IPS-18a (cell line): ENCODE data around the gene AHCTF1.

Experiments used
- H3K27ac ChIP-seq: one replicate; pipeline ENCODE4 v1.5.1; 2013; ENCODE audit warnings: low read length
- H3K27me3 ChIP-seq: one replicate; pipeline ENCODE4 v1.6.1; 2013; ENCODE audit warnings: mild to moderate bottlenecking, low read length; ENCODE audit not compliant: control insufficient read depth, insufficient read depth
- H3K36me3 ChIP-seq: one replicate; pipeline ENCODE4 v1.6.1; 2013; ENCODE audit warnings: low read depth, low read length; ENCODE audit not compliant: control insufficient read depth
- H3K4me1 ChIP-seq: one replicate; pipeline ENCODE4 v1.6.1; 2013; ENCODE audit warnings: low read depth, low read length; ENCODE audit not compliant: control insufficient read depth
- H3K4me3 ChIP-seq: one replicate; pipeline ENCODE4 v1.5.1; 2013; ENCODE audit warnings: low read length
- H3K9ac ChIP-seq: one replicate; pipeline ENCODE4 v1.6.1; 2013; ENCODE audit warnings: mild to moderate bottlenecking, low read length, moderate library complexity
- H3K9me3 ChIP-seq: one replicate; pipeline ENCODE4 v1.6.1; 2013; ENCODE audit warnings: low read depth, low read length; ENCODE audit not compliant: control insufficient read depth

Gene AHCTF1

DNA sequence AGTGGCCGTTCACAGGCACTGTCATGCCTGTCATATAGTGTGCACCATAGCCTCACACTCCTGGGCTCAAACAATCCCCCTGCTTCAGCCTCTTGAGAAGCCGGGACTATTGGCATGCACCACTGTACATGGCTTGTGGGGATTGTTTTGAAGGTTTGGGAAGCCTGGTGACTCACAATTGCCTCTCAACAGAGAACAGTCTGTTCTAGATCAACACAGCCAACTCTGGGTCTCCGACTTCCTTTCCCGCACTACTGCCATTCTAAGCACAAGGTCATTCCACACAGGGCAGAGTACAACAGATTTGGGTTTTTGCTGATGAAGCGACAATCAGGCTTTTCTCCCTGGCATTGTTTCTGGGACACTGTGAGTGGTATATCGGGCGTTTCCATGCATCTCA, 15.5 kb upstream of the AHCTF1 start:
- no peaks in the 10 kb centered on the region for H3K9me3 ChIP-seq
- H3K9ac ChIP-seq = no peak overlapping the region
- no peaks in the 10 kb centered on the region for H3K4me1 ChIP-seq
- no peaks in the 10 kb centered on the region for H3K27me3 ChIP-seq
- H3K27ac ChIP-seq = no peak overlapping the region
- no peak overlapping the region for H3K4me3 ChIP-seq
- H3K36me3 ChIP-seq = no peaks in the 10 kb centered on the region

DNA sequence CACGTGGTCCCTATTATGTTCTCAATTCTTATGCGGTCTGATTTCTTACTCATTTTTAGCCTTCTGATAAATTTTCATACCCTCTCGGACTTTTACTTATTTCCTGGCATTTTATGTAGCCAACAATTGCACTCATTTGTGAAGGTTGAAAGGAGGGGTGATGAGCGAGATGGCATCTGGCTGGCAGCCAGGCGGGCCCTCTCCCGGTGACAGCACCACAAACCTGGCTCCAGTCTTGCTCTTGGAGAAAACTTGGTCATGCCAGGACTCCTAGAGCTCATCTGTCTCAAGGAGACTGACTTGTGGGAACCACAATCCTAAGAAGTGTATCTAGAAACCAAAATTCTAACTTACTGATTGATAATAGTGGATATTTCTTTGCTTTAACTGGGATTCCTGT, 14.6 kb upstream of the AHCTF1 start:
- no peaks in the 10 kb centered on the region for H3K27me3 ChIP-seq
- no peak overlapping the region for H3K27ac ChIP-seq
- H3K9ac ChIP-seq = no peak overlapping the region
- no peaks in the 10 kb centered on the region for H3K4me1 ChIP-seq
- no peak overlapping the region for H3K4me3 ChIP-seq
- H3K36me3 ChIP-seq = no peaks in the 10 kb centered on the region
- no peaks in the 10 kb centered on the region for H3K9me3 ChIP-seq

- no peaks in the 10 kb centered on the region for H3K36me3 ChIP-seq
- no peaks in the 10 kb centered on the region for H3K4me1 ChIP-seq
- no peak overlapping the region for H3K9ac ChIP-seq
- no peaks in the 10 kb centered on the region for H3K27me3 ChIP-seq
- no peaks in the 10 kb centered on the region for H3K9me3 ChIP-seq
- no peak overlapping the region for H3K4me3 ChIP-seq
- H3K27ac ChIP-seq = no peak overlapping the region
Measured at GRCh38 chr1:246934765-246935164, 3.0 kb upstream of the AHCTF1 start.

- H3K36me3 ChIP-seq = no peaks in the 10 kb centered on the region
- no peak overlapping the region for H3K4me3 ChIP-seq
- no peaks in the 10 kb centered on the region for H3K9me3 ChIP-seq
- no peak overlapping the region for H3K27ac ChIP-seq
- no peak overlapping the region for H3K9ac ChIP-seq
- H3K27me3 ChIP-seq = no peaks in the 10 kb centered on the region
- H3K4me1 ChIP-seq = no peaks in the 10 kb centered on the region
Measured at GRCh38 chr1:246933893-246934292, 2.1 kb upstream of the AHCTF1 start.

DNA sequence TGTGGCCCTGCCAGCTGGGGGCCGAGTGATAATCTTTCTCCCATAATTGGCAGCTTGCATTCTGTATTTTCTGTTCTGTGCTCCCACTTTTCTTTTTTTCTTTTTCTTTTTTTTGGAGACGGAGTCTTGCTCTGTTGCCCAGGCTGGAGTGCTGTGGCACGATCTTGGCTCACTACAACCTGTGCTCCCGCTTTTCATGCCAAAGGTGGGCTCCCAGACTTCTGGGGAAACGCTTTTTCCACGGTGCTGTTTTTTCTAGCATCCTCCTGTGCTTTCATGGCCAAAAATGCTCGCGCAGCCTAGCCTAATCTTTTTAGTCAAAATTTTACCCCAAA, 585 bp upstream of the AHCTF1 start:
- Histone ChIP-seq H3K4me1 (no peaks in the 10 kb centered on the region), H3K9me3 (no peaks in the 10 kb centered on the region), H3K4me3 (peak overlapping the region; percentile 84), H3K36me3 (peaks cover 2% of the 10 kb centered on the region), H3K9ac (peak overlapping the region; percentile 88), H3K27ac (no peak overlapping the region), H3K27me3 (no peaks in the 10 kb centered on the region)

DNA sequence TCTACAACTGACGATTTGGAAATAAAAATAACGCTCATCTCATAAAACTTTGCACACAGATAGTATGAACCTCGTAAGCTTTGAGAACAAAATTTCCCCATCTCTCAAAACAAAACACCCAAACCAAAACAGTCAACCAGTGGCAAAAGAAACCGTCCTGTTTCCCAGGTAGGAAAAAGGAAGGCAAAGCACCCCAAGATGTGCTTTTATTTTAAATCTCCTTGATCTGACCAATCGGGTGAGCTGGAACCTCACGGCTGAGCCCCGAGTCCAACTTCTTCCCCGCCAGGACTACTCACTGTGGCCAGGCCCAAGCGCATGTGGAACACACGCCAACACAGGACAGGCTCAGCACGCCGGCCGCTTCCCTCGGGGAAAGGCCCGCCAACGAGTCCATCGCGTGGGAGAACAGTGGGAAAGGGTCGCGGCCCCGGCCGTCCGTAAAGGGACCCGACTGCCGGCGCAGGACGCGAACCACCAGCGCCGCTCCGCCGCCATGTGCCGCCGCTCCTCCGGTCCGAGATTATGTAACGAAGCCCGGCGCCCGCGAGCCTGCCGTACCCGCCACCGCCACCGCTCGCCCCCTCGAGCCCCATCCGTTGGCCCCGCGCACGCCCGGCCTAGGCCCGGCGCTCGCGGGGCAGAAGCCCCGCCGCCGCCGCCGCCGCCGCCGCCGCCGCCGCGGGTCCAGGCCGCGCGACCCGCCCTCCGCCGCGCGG, 759 bp downstream of the AHCTF1 start:
- Histone ChIP-seq H3K36me3 (peaks cover 2% of the 10 kb centered on the region), H3K9me3 (no peaks in the 10 kb centered on the region), H3K4me3 (peak overlapping the region; percentile 87), H3K4me1 (no peaks in the 10 kb centered on the region), H3K9ac (peak overlapping the region; percentile 88), H3K27me3 (no peaks in the 10 kb centered on the region), H3K27ac (no peak overlapping the region)

DNA sequence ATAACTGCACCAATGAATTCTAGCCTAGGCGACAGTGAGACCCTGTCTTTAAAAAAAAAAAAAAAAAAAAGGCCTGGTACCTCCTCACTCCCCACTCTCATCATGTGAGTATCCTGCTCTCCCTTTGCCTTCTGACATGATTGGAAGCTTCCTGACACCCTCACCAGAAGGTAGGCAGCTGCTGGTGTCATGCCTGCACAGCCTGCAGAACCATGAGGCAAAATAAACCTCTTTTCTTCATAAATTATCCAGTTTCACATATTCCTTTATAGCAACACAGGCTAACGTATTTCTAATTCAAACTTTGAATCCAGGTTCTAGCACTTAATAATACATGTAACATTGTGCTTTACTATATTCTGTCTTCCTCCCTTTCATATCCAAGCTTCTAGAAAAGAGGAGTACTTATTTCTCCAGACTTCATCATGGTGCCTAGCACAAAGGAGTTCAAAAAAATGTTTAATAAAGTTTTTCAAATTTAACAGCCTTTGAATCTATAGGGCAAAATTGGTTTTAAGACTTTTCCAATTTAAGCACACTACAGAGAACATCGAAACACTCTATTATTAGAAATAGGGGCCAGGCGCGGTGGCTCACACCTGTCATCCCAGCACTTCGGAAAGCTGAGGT, 5.6 kb downstream of the AHCTF1 start:
- Histone ChIP-seq H3K27ac (no peak overlapping the region), H3K36me3 (peaks cover 2% of the 10 kb centered on the region), H3K4me1 (peaks cover 4% of the 10 kb centered on the region), H3K4me3 (no peak overlapping the region), H3K9ac (no peak overlapping the region), H3K27me3 (no peaks in the 10 kb centered on the region), H3K9me3 (no peaks in the 10 kb centered on the region)

DNA sequence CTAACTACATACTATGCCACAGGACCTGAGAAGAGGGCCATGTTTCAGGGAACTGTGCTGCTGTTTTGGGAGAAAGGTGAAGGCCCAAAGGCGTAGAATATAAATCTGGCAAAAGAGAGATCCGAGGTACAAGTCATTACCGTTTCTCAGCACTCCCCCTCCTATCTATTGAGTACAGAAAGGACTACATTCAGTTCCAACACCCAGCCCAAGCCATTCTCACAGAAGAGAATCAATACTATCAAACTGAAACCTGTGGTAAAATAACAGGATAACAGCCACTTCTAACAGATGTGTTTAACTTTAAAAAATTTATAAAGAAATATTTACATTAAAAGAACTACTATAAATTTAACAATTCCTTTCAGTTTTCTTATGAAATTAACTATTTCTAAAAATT, 7.8 kb downstream of the AHCTF1 start:
- H3K27ac ChIP-seq = no peak overlapping the region
- H3K27me3 ChIP-seq = no peaks in the 10 kb centered on the region
- no peaks in the 10 kb centered on the region for H3K9me3 ChIP-seq
- no peak overlapping the region for H3K9ac ChIP-seq
- no peak overlapping the region for H3K4me3 ChIP-seq
- peaks cover 2% of the 10 kb centered on the region for H3K36me3 ChIP-seq
- peaks cover 4% of the 10 kb centered on the region for H3K4me1 ChIP-seq

- H3K4me3 ChIP-seq = no peak overlapping the region
- no peak overlapping the region for H3K27ac ChIP-seq
- H3K9ac ChIP-seq = no peak overlapping the region
- H3K36me3 ChIP-seq = no peaks in the 10 kb centered on the region
- no peaks in the 10 kb centered on the region for H3K27me3 ChIP-seq
- no peaks in the 10 kb centered on the region for H3K9me3 ChIP-seq
- H3K4me1 ChIP-seq = peaks cover 4% of the 10 kb centered on the region
Measured at GRCh38 chr1:246923482-246923881, 8.3 kb downstream of the AHCTF1 start.

- Histone ChIP-seq H3K27me3 (no peaks in the 10 kb centered on the region), H3K9me3 (no peaks in the 10 kb centered on the region), H3K9ac (no peak overlapping the region), H3K4me1 (peaks cover 4% of the 10 kb centered on the region), H3K36me3 (peaks cover 14% of the 10 kb centered on the region), H3K4me3 (no peak overlapping the region), H3K27ac (no peak overlapping the region)
Measured at GRCh38 chr1:246921481-246921880, 10.3 kb downstream of the AHCTF1 start.

DNA sequence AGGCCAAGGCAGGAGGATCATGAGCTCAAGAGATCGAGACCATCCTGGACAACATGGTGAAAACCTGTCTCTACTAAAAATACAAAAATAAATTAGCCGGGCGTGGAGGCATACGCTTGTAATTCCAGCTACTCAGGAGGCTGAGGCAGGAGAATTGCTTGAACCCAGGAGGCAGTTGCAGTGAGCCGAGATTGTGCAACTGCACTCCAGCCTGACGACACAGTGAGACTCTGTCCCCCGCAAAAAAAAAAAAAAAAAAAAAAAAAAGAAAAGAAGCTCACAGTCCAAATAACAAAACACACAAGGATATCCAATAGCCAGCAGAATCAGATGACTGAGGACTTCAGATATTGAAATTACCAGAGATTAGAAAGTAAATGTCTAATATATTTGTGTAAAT, 11.8 kb downstream of the AHCTF1 start:
- Histone ChIP-seq H3K9ac (no peak overlapping the region), H3K36me3 (peaks cover 28% of the 10 kb centered on the region), H3K9me3 (no peaks in the 10 kb centered on the region), H3K4me1 (no peaks in the 10 kb centered on the region), H3K4me3 (no peak overlapping the region), H3K27ac (no peak overlapping the region), H3K27me3 (no peaks in the 10 kb centered on the region)
